Neural cell (in vitro differentiated cells): ENCODE data around the gene TMEM131L. TPM values are rescaled to one million over a fixed set of nuclear protein-coding genes. Genes with fewer than 3 reads are reported as not detected.

ENCODE experiments used
- H2AFZ ChIP-seq: fragments of 200-600, 300-800 bp; sonication (generic), shearing (Covaris generic); 2 replicates; pipeline ENCODE4 v1.6.0; 2014; ENCODE audit warnings: low read depth, mild to moderate bottlenecking, antibody characterized with exemption, low read length, moderate library complexity
- H3F3A ChIP-seq: fragments of 200-600 bp; shearing (Covaris generic); 2 replicates; pipeline ENCODE4 v1.6.1; 2016; ENCODE audit warnings: mild to moderate bottlenecking, moderate library complexity, mixed read lengths, antibody characterized with exemption, low read length; ENCODE audit not compliant: insufficient read depth, poor library complexity, severe bottlenecking
- H3K27ac ChIP-seq: fragments of 200-600, 300-800 bp; sonication (generic), shearing (Covaris generic); 2 replicates; pipeline ENCODE4 v1.5.1; 2014; ENCODE audit warnings: mild to moderate bottlenecking, low read length, moderate library complexity
- H3K27me3 ChIP-seq: fragments of 300-800, 200-600 bp; sonication (generic), shearing (Covaris generic); 2 replicates; pipeline ENCODE4 v1.6.0; 2014; ENCODE audit warnings: mild to moderate bottlenecking, low read depth, low read length, moderate library complexity; ENCODE audit not compliant: insufficient read depth
- H3K36me3 ChIP-seq: fragments of 300-800, 200-600 bp; sonication (generic), shearing (Covaris generic); 2 replicates; pipeline ENCODE4 v1.5.1; 2014; ENCODE audit warnings: mild to moderate bottlenecking, antibody characterized with exemption, low read length, moderate library complexity; ENCODE audit not compliant: insufficient read depth
- H3K4me2 ChIP-seq: fragments of 300-800, 200-600 bp; sonication (generic), shearing (Covaris generic); 2 replicates; pipeline ENCODE4 v1.6.0; 2014; ENCODE audit warnings: mild to moderate bottlenecking, low read length
- H3K4me3 ChIP-seq: fragments of 300-800, 200-600 bp; sonication (generic), shearing (Covaris generic); 2 replicates; pipeline ENCODE4 v1.5.1; 2014; ENCODE audit warnings: mild to moderate bottlenecking, low read length, moderate library complexity
- H3K79me2 ChIP-seq: fragments of 200-600 bp; shearing (Covaris generic); replicated peaks from 2 replicates; pipeline ENCODE4 v1.6.0; 2014; ENCODE audit warnings: mild to moderate bottlenecking, low read length, moderate library complexity; ENCODE audit not compliant: insufficient read depth
- H3K9ac ChIP-seq: fragments of 300-800, 200-600 bp; sonication (generic), shearing (Covaris generic); 2 replicates; pipeline ENCODE4 v1.6.1; 2016; ENCODE audit warnings: mild to moderate bottlenecking, low read length, mixed read lengths
- H3K9me2 ChIP-seq: fragments of 200-600 bp; shearing (Covaris generic); 2 replicates; pipeline ENCODE4 v1.6.1; 2016; ENCODE audit warnings: mild to moderate bottlenecking, low read length, mixed read lengths; ENCODE audit not compliant: insufficient read depth
- H3K9me3 ChIP-seq: fragments of 200-600, 300-800 bp; sonication (generic), shearing (Covaris generic); 2 replicates; pipeline ENCODE4 v1.6.1; 2016; ENCODE audit warnings: mild to moderate bottlenecking, mixed run types, low read length, moderate library complexity, mixed read lengths
- H4K20me1 ChIP-seq: fragments of 200-600 bp; shearing (Covaris generic); 2 replicates; pipeline ENCODE4 v1.6.1; 2016; ENCODE audit warnings: mild to moderate bottlenecking, mixed run types; ENCODE audit not compliant: insufficient read depth
- EP300 ChIP-seq: fragments of 450-650 bp; conservative IDR thresholded peaks from 2 replicates; pipeline ENCODE4 v1.6.1; 2014; ENCODE audit warnings: antibody characterized with exemption, mild to moderate bottlenecking, moderate library complexity; ENCODE audit not compliant: poor library complexity, severe bottlenecking
- EZH2 ChIP-seq: fragments of 200-600, 300-800 bp; shearing (Covaris generic), sonication (generic); IDR thresholded peaks from 2 replicates; pipeline ENCODE4 v1.6.1; 2014; ENCODE audit warnings: antibody characterized with exemption, low read length, borderline replicate concordance, mild to moderate bottlenecking; ENCODE audit not compliant: insufficient read depth, poor library complexity, severe bottlenecking
- MXI1 ChIP-seq: fragments of 450-650 bp; conservative IDR thresholded peaks from 2 replicates; pipeline ENCODE4 v1.6.1; 2014; ENCODE audit warnings: antibody characterized with exemption, mild to moderate bottlenecking; ENCODE audit not compliant: poor library complexity, severe bottlenecking
- POLR2AphosphoS5 ChIP-seq: IDR thresholded peaks from 2 replicates; pipeline ENCODE4 v1.6.1; 2012
- RAD21 ChIP-seq: fragments of 450-650 bp; conservative IDR thresholded peaks from 2 replicates; pipeline ENCODE4 v1.6.1; 2014; ENCODE audit warnings: antibody characterized with exemption, mild to moderate bottlenecking, moderate library complexity
- SMC3 ChIP-seq: fragments of 450-650 bp; conservative IDR thresholded peaks from 2 replicates; pipeline ENCODE4 v1.6.1; 2014; ENCODE audit warnings: antibody characterized with exemption, mild to moderate bottlenecking, moderate library complexity; ENCODE audit not compliant: poor library complexity
- TAF1 ChIP-seq: IDR thresholded peaks from 2 replicates; pipeline ENCODE4 v1.6.1; 2012; ENCODE audit warnings: low read depth
- polyA plus RNA-seq: library from polyadenylated mRNA; depleted of rRNA; stranded (reverse); fragments of >200 nt; gene quantifications from 2 replicates; pipeline ENCODE4 v1.2.3, GENCODE V29; 2014
- TF ChIP-seq, protein P1 (sequence below): IDR thresholded peaks from 2 replicates; pipeline ENCODE4 v1.6.1; 2012; ENCODE audit warnings: borderline replicate concordance
- TF ChIP-seq, protein P2 (sequence below): fragments of 450-650 bp; IDR thresholded peaks from 2 replicates; pipeline ENCODE4 v1.5.1; 2014; ENCODE audit warnings: antibody characterized with exemption, mild to moderate bottlenecking, moderate library complexity; ENCODE audit not compliant: poor library complexity, severe bottlenecking

Gene TMEM131L
- polyA plus RNA-seq, 1 donor from 2014 or later: 11.1 TPM

DNA sequence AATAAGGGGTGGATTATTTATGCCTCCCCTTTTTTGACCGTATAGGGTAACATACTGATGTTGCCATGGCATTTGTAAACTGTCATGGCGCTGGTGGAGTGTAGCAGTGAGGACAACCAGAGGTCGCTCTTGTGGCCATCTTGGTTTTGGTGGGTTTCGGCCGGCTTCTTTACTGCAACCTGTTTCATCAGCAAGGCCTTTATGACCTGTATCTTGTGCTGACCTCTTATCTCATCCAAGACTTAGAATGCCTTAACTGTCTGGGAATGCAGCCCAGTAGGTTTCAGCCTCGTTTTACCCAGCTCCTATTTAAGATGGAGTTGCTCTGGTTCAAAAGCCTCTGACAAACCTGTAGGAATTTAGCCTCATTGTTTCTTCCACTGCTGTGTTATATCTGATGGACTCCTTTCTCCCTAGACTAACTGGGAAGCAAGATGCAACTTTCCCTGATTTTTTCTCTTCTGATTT is 71.4 kb downstream of the TMEM131L start:
- no peaks in the 10 kb centered on the region for H4K20me1 ChIP-seq
- H3F3A ChIP-seq: peaks cover 2% of the 10 kb centered on the region
- no peak for TF ChIP-seq EP300
- H3K79me2 ChIP-seq: peaks cover 37% of the 10 kb centered on the region
- H3K9ac ChIP-seq: no peak overlapping the region
- no peak overlapping the region for H3K27ac ChIP-seq
- no peak overlapping the region for H2AFZ ChIP-seq
- no peak overlapping the region for H3K4me2 ChIP-seq
- no peaks in the 10 kb centered on the region for H3K36me3 ChIP-seq
- H3K9me3 ChIP-seq: no peaks in the 10 kb centered on the region
- H3K4me3 ChIP-seq: no peak overlapping the region
- no peaks in the 10 kb centered on the region for H3K27me3 ChIP-seq
- H3K9me2 ChIP-seq: no peaks in the 10 kb centered on the region

DNA sequence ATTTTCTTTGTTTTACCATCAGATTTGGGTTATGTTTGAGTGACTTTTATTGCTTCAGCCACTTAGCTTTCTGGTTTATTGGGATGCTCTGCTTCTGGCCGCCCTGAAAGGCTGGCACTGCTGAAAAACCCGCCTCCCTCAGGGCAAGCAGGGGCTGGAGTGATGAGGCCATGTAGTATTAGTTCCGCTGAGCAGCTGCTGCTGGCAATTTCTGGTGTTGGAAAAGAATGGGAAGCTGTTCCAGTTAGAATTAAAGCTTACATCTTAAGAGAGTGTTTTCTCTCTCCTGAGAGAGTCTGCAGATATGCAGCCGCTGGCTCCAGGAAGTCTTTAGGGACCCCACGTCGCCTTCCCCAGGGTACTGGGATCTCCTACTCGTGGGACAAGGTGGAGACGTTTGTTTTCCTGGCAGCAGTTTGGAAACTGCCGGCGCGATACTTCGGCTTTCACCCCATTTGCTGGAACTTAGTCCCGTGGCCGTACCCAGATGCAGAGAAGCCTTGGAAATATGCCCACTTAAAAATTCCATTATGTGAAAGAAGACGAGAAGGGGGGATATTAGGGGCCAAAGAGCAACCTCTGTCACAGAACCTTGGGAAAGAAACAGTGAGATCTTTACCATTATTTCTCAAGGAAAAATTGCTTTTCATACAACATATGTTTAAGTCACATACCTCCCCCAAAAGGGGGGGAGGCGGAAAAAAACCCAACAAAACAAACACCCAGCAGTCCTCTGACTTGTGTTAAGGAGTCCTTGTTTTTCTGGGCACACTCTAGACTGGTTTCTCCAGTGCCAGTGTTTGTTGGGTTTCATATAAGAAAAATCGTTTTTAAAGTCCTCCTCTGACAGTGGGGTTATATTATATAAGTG is 72.6 kb downstream of the TMEM131L start:
- no peaks in the 10 kb centered on the region for H3K27me3 ChIP-seq
- H3K79me2 ChIP-seq: peaks cover 37% of the 10 kb centered on the region
- no peak overlapping the region for H3K9ac ChIP-seq
- no peak overlapping the region for H3K4me3 ChIP-seq
- no peak overlapping the region for H3K4me2 ChIP-seq
- H3K27ac ChIP-seq: no peak overlapping the region
- no peaks in the 10 kb centered on the region for H4K20me1 ChIP-seq
- no peaks in the 10 kb centered on the region for H3K36me3 ChIP-seq
- peaks cover 2% of the 10 kb centered on the region for H3F3A ChIP-seq
- TF ChIP-seq, protein P1, sequence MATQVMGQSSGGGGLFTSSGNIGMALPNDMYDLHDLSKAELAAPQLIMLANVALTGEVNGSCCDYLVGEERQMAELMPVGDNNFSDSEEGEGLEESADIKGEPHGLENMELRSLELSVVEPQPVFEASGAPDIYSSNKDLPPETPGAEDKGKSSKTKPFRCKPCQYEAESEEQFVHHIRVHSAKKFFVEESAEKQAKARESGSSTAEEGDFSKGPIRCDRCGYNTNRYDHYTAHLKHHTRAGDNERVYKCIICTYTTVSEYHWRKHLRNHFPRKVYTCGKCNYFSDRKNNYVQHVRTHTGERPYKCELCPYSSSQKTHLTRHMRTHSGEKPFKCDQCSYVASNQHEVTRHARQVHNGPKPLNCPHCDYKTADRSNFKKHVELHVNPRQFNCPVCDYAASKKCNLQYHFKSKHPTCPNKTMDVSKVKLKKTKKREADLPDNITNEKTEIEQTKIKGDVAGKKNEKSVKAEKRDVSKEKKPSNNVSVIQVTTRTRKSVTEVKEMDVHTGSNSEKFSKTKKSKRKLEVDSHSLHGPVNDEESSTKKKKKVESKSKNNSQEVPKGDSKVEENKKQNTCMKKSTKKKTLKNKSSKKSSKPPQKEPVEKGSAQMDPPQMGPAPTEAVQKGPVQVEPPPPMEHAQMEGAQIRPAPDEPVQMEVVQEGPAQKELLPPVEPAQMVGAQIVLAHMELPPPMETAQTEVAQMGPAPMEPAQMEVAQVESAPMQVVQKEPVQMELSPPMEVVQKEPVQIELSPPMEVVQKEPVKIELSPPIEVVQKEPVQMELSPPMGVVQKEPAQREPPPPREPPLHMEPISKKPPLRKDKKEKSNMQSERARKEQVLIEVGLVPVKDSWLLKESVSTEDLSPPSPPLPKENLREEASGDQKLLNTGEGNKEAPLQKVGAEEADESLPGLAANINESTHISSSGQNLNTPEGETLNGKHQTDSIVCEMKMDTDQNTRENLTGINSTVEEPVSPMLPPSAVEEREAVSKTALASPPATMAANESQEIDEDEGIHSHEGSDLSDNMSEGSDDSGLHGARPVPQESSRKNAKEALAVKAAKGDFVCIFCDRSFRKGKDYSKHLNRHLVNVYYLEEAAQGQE: no peak
- TF ChIP-seq EZH2 (no peak), RAD21 (no peak), SMC3 (no peak), POLR2AphosphoS5 (no peak), EP300 (no peak), TAF1 (no peak), MXI1 (no peak)
- TF ChIP-seq, protein P2, sequence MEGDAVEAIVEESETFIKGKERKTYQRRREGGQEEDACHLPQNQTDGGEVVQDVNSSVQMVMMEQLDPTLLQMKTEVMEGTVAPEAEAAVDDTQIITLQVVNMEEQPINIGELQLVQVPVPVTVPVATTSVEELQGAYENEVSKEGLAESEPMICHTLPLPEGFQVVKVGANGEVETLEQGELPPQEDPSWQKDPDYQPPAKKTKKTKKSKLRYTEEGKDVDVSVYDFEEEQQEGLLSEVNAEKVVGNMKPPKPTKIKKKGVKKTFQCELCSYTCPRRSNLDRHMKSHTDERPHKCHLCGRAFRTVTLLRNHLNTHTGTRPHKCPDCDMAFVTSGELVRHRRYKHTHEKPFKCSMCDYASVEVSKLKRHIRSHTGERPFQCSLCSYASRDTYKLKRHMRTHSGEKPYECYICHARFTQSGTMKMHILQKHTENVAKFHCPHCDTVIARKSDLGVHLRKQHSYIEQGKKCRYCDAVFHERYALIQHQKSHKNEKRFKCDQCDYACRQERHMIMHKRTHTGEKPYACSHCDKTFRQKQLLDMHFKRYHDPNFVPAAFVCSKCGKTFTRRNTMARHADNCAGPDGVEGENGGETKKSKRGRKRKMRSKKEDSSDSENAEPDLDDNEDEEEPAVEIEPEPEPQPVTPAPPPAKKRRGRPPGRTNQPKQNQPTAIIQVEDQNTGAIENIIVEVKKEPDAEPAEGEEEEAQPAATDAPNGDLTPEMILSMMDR: no peak
- H2AFZ ChIP-seq: no peak overlapping the region
- H3K9me2 ChIP-seq: no peaks in the 10 kb centered on the region
- H3K9me3 ChIP-seq: no peaks in the 10 kb centered on the region
